RWPE2 (cell line): ENCODE results near the gene HMGA1.

Source experiments
- ATAC-seq: fragments of 200-7000 bp; cut with Tn5 transposase; 3 replicates; pipeline ENCODE4 v1.9.1; 2021; ENCODE audit warnings: low read depth
- DNase-seq: peaks from one replicate; pipeline ENCODE4 v3.0.0-alpha.2; 2020; ENCODE audit warnings: low spot score
- H3K27ac ChIP-seq: fragments of 450-650 bp; 2 replicates; pipeline ENCODE4 v1.5.1; 2017; ENCODE audit warnings: mild to moderate bottlenecking; ENCODE audit not compliant: poor library complexity, severe bottlenecking
- H3K27me3 ChIP-seq: fragments of 250-450 bp; sonication (Bioruptor Pico); 2 replicates; pipeline ENCODE4 v1.5.1; 2021; ENCODE audit warnings: mild to moderate bottlenecking, moderate library complexity; ENCODE audit not compliant: insufficient read depth, poor library complexity, severe bottlenecking
- H3K36me3 ChIP-seq: fragments of 250-450 bp; sonication (Bioruptor Pico); 2 replicates; pipeline ENCODE4 v1.5.1; 2020; ENCODE audit warnings: low read depth, mild to moderate bottlenecking, moderate library complexity
- H3K4me1 ChIP-seq: fragments of 250-450 bp; sonication (Bioruptor Pico); 2 replicates; pipeline ENCODE4 v1.5.1; 2021; ENCODE audit warnings: mild to moderate bottlenecking, moderate library complexity; ENCODE audit not compliant: insufficient read depth, poor library complexity, severe bottlenecking
- H3K4me3 ChIP-seq: fragments of 250-450 bp; sonication (Bioruptor Pico); 2 replicates; pipeline ENCODE4 v1.5.1; 2021; ENCODE audit warnings: mild to moderate bottlenecking, moderate library complexity; ENCODE audit not compliant: severe bottlenecking
- H3K9me3 ChIP-seq: fragments of 250-450 bp; sonication (Bioruptor Pico); 2 replicates; pipeline ENCODE4 v1.5.1; 2021; ENCODE audit warnings: mild to moderate bottlenecking, moderate library complexity; ENCODE audit not compliant: severe bottlenecking
- CTCF ChIP-seq: fragments of 450-650 bp; IDR thresholded peaks from one replicate; pipeline ENCODE4 v1.5.1; 2017; ENCODE audit warnings: mild to moderate bottlenecking, moderate library complexity; ENCODE audit not compliant: poor library complexity, severe bottlenecking

HMGA1 gene

GRCh38 chr6:34206726-34207125, 29.9 kb upstream of the HMGA1 start:
- Histone ChIP-seq H3K27me3 (no peaks in the 10 kb centered on the region), H3K36me3 (no peaks in the 10 kb centered on the region), H3K27ac (no peak overlapping the region), H3K4me1 (no peaks in the 10 kb centered on the region), H3K9me3 (no peaks in the 10 kb centered on the region), H3K4me3 (no peak overlapping the region)
- no peak for DNase-seq
- no peak for ATAC-seq
- no peak for TF ChIP-seq CTCF

GRCh38 chr6:34207695-34208443, 28.8 kb upstream of the HMGA1 start:
- TF ChIP-seq CTCF, result no peak
- DNase-seq, result no peak
- ATAC-seq, result no peak

GRCh38 chr6:34213772-34214171, 22.9 kb upstream of the HMGA1 start:
- no peaks in the 10 kb centered on the region for H3K9me3 ChIP-seq
- H3K27ac ChIP-seq, result no peak overlapping the region
- no peaks in the 10 kb centered on the region for H3K4me1 ChIP-seq
- no peak for TF ChIP-seq CTCF
- ATAC-seq, result no peak
- H3K27me3 ChIP-seq, result no peaks in the 10 kb centered on the region
- no peaks in the 10 kb centered on the region for H3K36me3 ChIP-seq
- DNase-seq, result no peak
- no peak overlapping the region for H3K4me3 ChIP-seq

More at GRCh38 chr6:34207695-34208443, 28.8 kb upstream of the HMGA1 start:
- no peak overlapping the region for H3K27ac ChIP-seq
- H3K36me3 ChIP-seq, result no peaks in the 10 kb centered on the region
- H3K9me3 ChIP-seq, result no peaks in the 10 kb centered on the region
- H3K4me1 ChIP-seq, result no peaks in the 10 kb centered on the region
- H3K4me3 ChIP-seq, result no peak overlapping the region
- H3K27me3 ChIP-seq, result no peaks in the 10 kb centered on the region

DNA sequence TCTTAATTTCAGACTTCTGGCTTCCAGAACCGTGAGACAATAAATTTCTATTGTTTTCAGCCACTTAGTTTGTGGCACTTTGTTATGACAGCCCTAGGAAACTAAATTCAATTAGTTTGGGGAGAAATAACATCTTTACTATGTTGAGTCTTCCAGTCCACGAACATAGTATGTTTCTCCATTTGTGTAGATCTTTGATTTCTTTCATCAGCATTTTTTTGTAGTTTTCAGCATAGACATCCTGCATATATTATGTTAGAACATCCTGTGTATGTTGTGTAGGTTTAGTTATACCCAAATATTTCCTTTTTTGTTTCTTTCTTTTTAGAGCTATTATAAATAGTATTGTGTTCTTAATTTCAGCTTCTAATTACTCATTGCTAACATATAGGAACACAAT, 18.0 kb upstream of the HMGA1 start:
- Histone ChIP-seq H3K4me3 (no peak overlapping the region), H3K9me3 (no peaks in the 10 kb centered on the region), H3K27ac (no peak overlapping the region), H3K4me1 (peaks cover 3% of the 10 kb centered on the region), H3K36me3 (no peaks in the 10 kb centered on the region), H3K27me3 (no peaks in the 10 kb centered on the region)
- TF ChIP-seq CTCF, result no peak
- ATAC-seq (no peak), DNase-seq (no peak)

DNA sequence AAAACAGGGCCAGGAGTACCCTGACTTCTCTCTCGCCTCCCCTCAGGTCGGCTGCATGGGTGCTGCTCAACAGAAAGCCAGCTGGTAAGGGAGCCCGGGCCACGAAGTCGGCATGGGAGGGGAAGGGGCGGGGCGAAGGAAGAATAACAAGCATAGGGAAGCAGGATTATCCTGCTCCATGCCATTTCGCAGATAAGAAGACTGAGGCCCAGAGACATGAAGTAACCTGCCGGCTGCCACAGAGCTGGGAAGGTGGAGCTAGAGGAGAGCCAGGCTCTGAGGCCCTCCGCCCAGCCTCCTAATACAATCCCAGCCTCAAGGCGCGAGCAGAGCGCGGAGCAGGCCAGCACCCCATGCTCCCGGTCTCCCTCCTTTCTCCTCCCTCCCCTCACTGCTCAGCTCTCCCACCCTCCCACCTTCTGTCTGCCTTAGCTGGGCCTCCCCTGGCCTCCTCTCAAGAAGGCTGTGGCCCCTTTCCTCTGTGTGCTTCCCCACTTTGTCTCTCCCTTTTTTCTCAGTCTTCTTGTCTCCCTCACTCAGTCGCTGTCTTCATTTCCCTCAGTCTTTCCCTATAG, 13.2 kb upstream of the HMGA1 start:
- H3K27ac ChIP-seq, result peak overlapping the region; percentile 52
- TF ChIP-seq CTCF, result no peak

More for the DNA sequence above, 13.2 kb upstream of the HMGA1 start:
- DNase-seq, result no peak
- no peaks in the 10 kb centered on the region for H3K27me3 ChIP-seq
- H3K4me1 ChIP-seq, result peaks cover 16% of the 10 kb centered on the region
- H3K9me3 ChIP-seq, result no peaks in the 10 kb centered on the region
- ATAC-seq, result peak; percentile 28
- H3K36me3 ChIP-seq, result no peaks in the 10 kb centered on the region
- H3K4me3 ChIP-seq, result peak overlapping the region; percentile 31
